ENCODE results near the gene ALDH3A1.
"Not testable (repeated sequence)": the region's sequence is repeated elsewhere in the genome, so short reads cannot be mapped to it uniquely, and the experiment has no call there.

Gene ALDH3A1

GRCh38 chr17:19747829-19748806 is at the start of gene ALDH3A1:
Gene ALDH3A1, minus strand, starts transcription at chr17:19748298. Its CDS starts 3,169 bp downstream, at chr17:19745129.
- DNase-seq: no peak

GRCh38 chr17:19796457-19796856 is 48.4 kb upstream of the ALDH3A1 start:
- no peak for DNase-seq

GRCh38 chr17:19791918-19792550 is 43.9 kb upstream of the ALDH3A1 start:
- DNase-seq: no peak

GRCh38 chr17:19787733-19788357 is 39.7 kb upstream of the ALDH3A1 start:
- DNase-seq: no peak

GRCh38 chr17:19785854-19786253 is 37.8 kb upstream of the ALDH3A1 start:
- no peak for DNase-seq

GRCh38 chr17:19781488-19782458 is 33.7 kb upstream of the ALDH3A1 start:
- no peak for DNase-seq

- DNase-seq: no peak
Observed at GRCh38 chr17:19780846-19781245, 32.7 kb upstream of the ALDH3A1 start.

- no peak for DNase-seq
Observed at GRCh38 chr17:19773534-19773933, 25.4 kb upstream of the ALDH3A1 start.

GRCh38 chr17:19771971-19772630 is 24.0 kb upstream of the ALDH3A1 start:
- DNase-seq: no peak

GRCh38 chr17:19770985-19771735 is 23.1 kb upstream of the ALDH3A1 start:
- DNase-seq: no peak

- peak in 1 of 2 experiments; percentile 27 for DNase-seq
Observed at GRCh38 chr17:19769946-19770652, 22.0 kb upstream of the ALDH3A1 start.

GRCh38 chr17:19768046-19768782 is 20.1 kb upstream of the ALDH3A1 start:
- DNase-seq: no peak

GRCh38 chr17:19766421-19767270 is 18.5 kb upstream of the ALDH3A1 start:
- DNase-seq: peak; percentile 43 to 73

- no peak for DNase-seq
Observed at GRCh38 chr17:19766016-19766415, 17.9 kb upstream of the ALDH3A1 start.

GRCh38 chr17:19763991-19764390 is 15.9 kb upstream of the ALDH3A1 start:
- not testable (repeated sequence) for DNase-seq

GRCh38 chr17:19763416-19763815 is 15.3 kb upstream of the ALDH3A1 start:
- DNase-seq: no peak

GRCh38 chr17:19762515-19762961 is 14.4 kb upstream of the ALDH3A1 start:
- DNase-seq: peak; percentile 31 to 73

- no peak for DNase-seq
Observed at GRCh38 chr17:19760746-19761145, 12.6 kb upstream of the ALDH3A1 start.
